Kidney (tissue), 14 donors: ENCODE measurements around the gene HGFAC. TPM values are rescaled to one million over a fixed set of nuclear protein-coding genes. Genes with fewer than 3 reads are reported as not detected.

Experiments used
- DNase-seq, 5 donors: peaks; one replicate each; pipeline ENCODE4 v3.0.0-alpha.2; 2013 to 2020
- FAIRE-seq: peaks from 2 replicates; lab custom pipeline; 2012; peaks lifted over from hg19 to GRCh38; lab: Jason Lieb, UNC
- H3K27ac ChIP-seq, 2 donors: one replicate each; pipeline ENCODE4 v1.7.0; 2013; ENCODE audit warnings: low read depth in 2 of 2, low read length in 2 of 2, inconsistent platforms in 1 of 2
- H3K27me3 ChIP-seq: one replicate; pipeline ENCODE4 v1.7.1; 2013; ENCODE audit warnings: low read length, inconsistent platforms; ENCODE audit not compliant: control insufficient read depth, insufficient read depth
- H3K36me3 ChIP-seq, 3 donors: one replicate each; pipeline versions ENCODE4 v1.7.0 to v1.7.1; 2013; ENCODE audit warnings: low read length in 3 of 3, control low read depth in 1 of 3, inconsistent platforms in 1 of 3; ENCODE audit not compliant: insufficient read depth in 3 of 3, control insufficient read depth in 2 of 3
- H3K4me1 ChIP-seq, 3 donors: one replicate each; pipeline versions ENCODE4 v1.7.0 to v1.7.1; 2013; ENCODE audit warnings: low read length in 3 of 3, inconsistent platforms in 1 of 3, low read depth in 1 of 3; ENCODE audit not compliant: control insufficient read depth in 2 of 3, insufficient read depth in 2 of 3
- H3K4me3 ChIP-seq, 3 donors: one replicate each; pipeline versions ENCODE4 v1.7.0 to v1.8.1; 2013; ENCODE audit warnings: low read length in 3 of 3, control low read depth in 1 of 3, inconsistent platforms in 1 of 3
- H3K9ac ChIP-seq, 3 donors: one replicate each; pipeline versions ENCODE4 v1.7.0 to v1.7.1; 2013; ENCODE audit warnings: low read length in 3 of 3, control low read depth in 1 of 3, inconsistent platforms in 1 of 3
- H3K9me3 ChIP-seq, 3 donors: one replicate each; pipeline versions ENCODE4 v1.7.0 to v1.7.1; 2013; ENCODE audit warnings: low read length in 3 of 3, control low read depth in 1 of 3, inconsistent platforms in 1 of 3; ENCODE audit not compliant: control insufficient read depth in 2 of 3, insufficient read depth in 1 of 3
- intact Hi-C: fragments of 100-400 bp; cut with DNase I; formaldehyde crosslinking; loops from one replicate; pipeline ENCODE4 v1.11.1; 2022
- polyA plus RNA-seq: library from polyadenylated mRNA; stranded (reverse); fragments of 350-450 nt; fragmentation: Illumina TruSeq; extraction: RNeasy Lipid Tissue Mini Kit (QIAGEN cat#74804); gene quantifications from one replicate; pipeline ENCODE4 v1.2.3, GENCODE V29; 2014; ENCODE audit warnings: low read depth, low replicate concordance; ENCODE audit not compliant: insufficient read depth
- total RNA-seq: library from RNA; stranded (reverse); fragmentation: NEBNext Ultra II Directional; extraction: Animal tissue kit (Norgen Biotek cat#: 25700); gene quantifications from one replicate; pipeline ENCODE4 v1.2.1, GENCODE V29; 2021
- TF ChIP-seq, protein P1 (sequence below): IDR thresholded peaks from 3 replicates; pipeline ENCODE4 v1.5.1; 2012; ENCODE audit warnings: mild to moderate bottlenecking, moderate library complexity, borderline replicate concordance; ENCODE audit not compliant: insufficient read depth; ENCODE audit errors: extremely low read depth
- donor health status: control.
- donor health status: control.
- donor health status: control.
- donor health status: control.
- donor health status: control.
- donor health status: DM: yes; HTN: yes; CAD: no.
- donor health status: Normal renal cell carcinoma (clear cell type).

Gene HGFAC
- total and polyA plus RNA-seq, 2 donors from 2014 or later: 0.86 to 1.6 TPM

DNA sequence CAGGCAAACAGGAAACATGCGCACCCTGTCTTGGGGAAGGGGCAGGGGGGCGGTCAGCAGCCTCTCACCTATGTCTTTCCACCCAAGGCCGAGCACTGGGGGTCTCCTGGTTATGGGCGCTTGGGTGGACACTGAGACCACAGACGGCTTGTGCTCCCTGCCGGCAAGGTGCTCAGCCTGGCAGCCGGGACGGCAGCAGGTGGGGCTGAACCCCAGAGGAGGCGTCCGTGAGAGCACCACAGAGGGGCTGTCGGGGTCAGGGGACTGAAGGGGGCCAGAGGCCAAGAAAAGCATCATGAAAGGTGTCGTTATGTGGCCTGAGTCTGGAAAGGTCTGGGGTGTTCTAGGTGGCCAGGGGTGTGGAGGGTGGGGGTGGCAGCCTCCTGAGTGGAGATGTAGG, 40.9 kb downstream of the HGFAC start:
- Histone ChIP-seq H3K27me3 (no peaks in the 10 kb centered on the region), H3K9ac (no peak overlapping the region), H3K9me3 (no peaks in the 10 kb centered on the region), H3K4me3 (no peak overlapping the region), H3K27ac (no peak overlapping the region), H3K4me1 (peaks cover 0 to 12% (median 0%) of the 10 kb centered on the region in 3 donors), H3K36me3 (no peaks in the 10 kb centered on the region)
- FAIRE-seq (no peak), DNase-seq (no peak)
- TF ChIP-seq, protein P1, sequence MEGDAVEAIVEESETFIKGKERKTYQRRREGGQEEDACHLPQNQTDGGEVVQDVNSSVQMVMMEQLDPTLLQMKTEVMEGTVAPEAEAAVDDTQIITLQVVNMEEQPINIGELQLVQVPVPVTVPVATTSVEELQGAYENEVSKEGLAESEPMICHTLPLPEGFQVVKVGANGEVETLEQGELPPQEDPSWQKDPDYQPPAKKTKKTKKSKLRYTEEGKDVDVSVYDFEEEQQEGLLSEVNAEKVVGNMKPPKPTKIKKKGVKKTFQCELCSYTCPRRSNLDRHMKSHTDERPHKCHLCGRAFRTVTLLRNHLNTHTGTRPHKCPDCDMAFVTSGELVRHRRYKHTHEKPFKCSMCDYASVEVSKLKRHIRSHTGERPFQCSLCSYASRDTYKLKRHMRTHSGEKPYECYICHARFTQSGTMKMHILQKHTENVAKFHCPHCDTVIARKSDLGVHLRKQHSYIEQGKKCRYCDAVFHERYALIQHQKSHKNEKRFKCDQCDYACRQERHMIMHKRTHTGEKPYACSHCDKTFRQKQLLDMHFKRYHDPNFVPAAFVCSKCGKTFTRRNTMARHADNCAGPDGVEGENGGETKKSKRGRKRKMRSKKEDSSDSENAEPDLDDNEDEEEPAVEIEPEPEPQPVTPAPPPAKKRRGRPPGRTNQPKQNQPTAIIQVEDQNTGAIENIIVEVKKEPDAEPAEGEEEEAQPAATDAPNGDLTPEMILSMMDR: no peak
- intact Hi-C loops: no loop called here

GRCh38 chr4:3483471-3483921, 41.7 kb downstream of the HGFAC start:
- no peak for FAIRE-seq
- Histone ChIP-seq H3K27ac (peak overlapping the region in 1 of 2 donors; percentile 32), H3K9me3 (no peaks in the 10 kb centered on the region), H3K36me3 (no peaks in the 10 kb centered on the region), H3K27me3 (no peaks in the 10 kb centered on the region), H3K4me1 (peaks cover 0 to 12% (median 0%) of the 10 kb centered on the region in 3 donors), H3K4me3 (no peak overlapping the region), H3K9ac (no peak overlapping the region)
- TF ChIP-seq, protein P1: no peak
- peak in 3 of 5 donors; percentile 54 to 65 (median 65) for DNase-seq
- intact Hi-C loops: no loop called here

- H3K27ac ChIP-seq: peak overlapping the region; percentile 32 to 65
- DNase-seq (peak in 4 of 5 donors; percentile 72 to 96 (median 83)), FAIRE-seq (no peak)
- intact Hi-C loops: no loop called here
- H3K9ac ChIP-seq: no peak overlapping the region
- TF ChIP-seq, protein P1: no peak
- H3K9me3 ChIP-seq: no peaks in the 10 kb centered on the region
- H3K4me1 ChIP-seq: peaks cover 0 to 12% (median 0%) of the 10 kb centered on the region in 3 donors
- no peaks in the 10 kb centered on the region for H3K36me3 ChIP-seq
- H3K4me3 ChIP-seq: no peak overlapping the region
- no peaks in the 10 kb centered on the region for H3K27me3 ChIP-seq
Observed at GRCh38 chr4:3484057-3484973, 42.5 kb downstream of the HGFAC start.
